GM21825 (cell line): ENCODE results near the gene PALLD.
"Not testable (repeated sequence)": the region's sequence is repeated elsewhere in the genome, so short reads cannot be mapped to it uniquely, and the experiment has no call there.

Experiments
- ATAC-seq: cut with Tn5 transposase; IDR thresholded peaks from one replicate; pipeline ENCODE4 v1.9.1; 2021; ENCODE audit warnings: mild to moderate bottlenecking, moderate library complexity; ENCODE audit not compliant: unreplicated experiment

The PALLD gene

DNA sequence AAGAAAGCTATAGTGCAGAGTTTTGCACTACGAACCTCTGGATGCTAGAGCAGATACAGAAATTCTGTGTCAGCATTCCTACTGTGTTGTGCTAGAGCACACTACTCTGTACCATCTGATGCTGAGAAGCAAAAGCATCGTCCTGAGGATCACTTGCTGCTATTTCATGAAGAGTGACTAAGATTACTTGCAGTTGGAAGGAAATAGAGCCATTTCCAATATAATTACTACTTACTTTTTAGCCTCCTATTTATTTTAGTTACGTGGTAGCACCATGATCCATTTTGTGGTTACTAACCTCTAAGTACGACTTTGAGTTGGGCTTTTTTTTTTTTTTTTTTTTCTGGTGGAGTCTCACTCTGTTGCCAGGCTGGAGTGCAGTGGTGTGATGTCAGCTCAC is 226.7 kb downstream of the PALLD start:
- ATAC-seq, result no peak

DNA sequence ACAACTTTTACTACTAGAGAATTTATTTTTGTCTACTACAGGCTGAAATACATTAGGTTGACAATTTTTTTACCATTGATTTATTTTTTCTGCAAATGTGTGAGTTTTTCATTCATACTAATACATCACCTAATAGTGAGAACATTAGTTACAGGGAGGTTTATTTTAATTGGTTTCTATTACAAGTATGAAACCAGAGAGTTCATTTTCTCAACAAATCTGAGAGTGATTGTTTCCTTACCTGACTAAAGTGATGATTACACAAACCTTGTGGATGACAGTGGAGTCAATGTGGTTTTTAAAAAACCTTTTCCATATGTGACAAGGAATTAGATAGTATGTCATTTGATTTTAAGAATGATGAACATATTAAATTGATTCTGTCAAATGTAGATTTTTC is 227.4 kb downstream of the PALLD start:
- ATAC-seq, result no peak

DNA sequence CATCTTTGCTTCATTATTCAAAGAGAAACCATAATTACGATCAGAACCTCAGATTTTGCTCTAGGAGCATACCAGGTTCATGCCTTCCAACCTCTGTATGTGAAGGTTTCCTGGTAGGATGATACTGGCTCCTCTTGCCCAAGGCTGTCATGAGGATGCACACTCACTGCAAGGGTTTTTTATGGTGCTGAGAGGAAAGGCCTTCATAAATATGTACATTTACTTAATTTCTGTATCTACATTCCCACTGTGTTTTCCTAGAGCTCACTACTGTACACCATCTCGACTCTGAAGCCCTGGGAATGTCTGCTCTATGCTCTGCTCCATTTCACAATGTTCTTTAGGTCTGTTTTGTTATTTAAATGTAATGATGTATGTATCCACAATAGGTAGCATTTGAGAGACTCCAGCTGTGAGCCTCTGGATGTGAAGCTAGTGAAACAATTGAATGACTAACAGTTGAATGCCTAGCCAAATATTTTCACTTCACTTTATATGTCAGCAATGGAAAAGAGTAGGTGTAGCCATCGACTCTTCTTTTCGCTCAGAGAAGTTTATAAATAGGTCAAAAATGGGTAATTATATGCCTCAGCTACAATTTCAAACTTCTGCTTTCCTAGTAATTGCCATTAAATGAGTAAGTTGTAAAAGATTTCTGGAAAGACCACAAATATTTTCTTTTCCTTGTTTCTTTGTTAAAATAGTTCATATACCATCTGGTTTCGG is 228.0 kb downstream of the PALLD start:
- no peak for ATAC-seq

DNA sequence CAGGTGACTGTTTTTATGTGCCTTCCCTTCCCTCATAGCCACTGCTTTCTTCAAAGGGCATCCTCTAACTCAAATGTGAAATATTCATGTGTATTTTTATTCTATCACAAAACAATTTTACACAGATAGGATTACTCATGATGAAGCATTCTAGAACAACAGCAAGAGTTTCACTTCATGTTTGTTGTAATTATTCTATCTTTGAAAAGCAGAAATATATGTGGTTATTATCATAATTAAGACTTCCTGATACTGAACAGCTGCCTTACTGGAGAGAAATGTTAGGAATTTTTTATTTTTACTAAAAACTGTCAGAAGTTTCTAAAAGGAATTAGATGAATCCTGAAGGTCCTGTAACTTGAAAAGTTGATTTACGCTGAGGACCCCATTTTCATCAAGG is 229.1 kb downstream of the PALLD start:
- no peak for ATAC-seq

DNA sequence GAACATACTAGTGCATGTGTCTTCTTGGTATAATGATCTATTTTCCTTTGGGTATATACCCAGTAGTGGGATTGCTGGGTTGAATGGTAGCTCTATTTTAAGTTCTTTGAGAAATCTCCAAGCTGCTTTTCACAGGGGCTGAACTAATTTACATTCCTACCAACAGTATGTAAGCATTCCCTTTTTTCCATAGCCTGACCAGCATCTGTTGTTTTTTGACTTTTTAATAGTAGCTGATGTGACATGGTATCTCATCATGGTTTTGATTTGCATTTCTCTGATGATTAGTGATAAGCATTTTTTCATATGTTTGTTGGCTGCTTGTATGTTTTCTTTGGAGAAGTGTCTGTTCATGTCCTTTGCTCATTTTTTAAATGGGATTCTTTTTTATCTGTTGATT is 230.3 kb downstream of the PALLD start:
- not testable (repeated sequence) for ATAC-seq

DNA sequence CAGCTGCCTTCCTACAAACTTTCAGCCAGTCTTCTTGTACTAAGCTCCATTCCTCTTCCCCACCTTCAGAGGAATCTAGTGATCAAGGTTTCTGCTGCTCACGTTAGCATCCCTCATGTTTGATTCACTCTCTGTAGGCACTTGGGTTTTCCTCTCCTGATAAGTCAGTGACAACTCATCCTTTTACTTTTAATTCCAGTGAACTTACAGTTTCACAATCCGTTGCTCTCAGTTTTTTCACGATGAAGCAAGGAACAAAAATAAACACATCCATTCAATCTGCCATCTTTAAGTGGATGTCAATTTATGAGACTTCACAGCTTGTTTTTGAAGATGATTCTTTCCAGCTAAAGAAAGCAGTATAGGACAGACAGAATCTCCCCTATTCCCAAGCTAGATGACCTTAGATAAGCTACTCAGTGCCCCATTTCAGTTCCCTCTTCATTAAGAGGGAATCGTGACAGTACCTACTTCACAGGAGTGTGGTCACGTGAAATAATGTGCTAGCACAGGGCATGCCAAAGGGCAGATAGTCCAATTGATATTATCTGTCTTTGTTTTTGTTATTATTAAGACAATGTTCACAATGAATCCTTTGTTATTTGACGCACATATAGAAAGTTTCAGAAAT is 234.3 kb downstream of the PALLD start:
- ATAC-seq, result no peak

DNA sequence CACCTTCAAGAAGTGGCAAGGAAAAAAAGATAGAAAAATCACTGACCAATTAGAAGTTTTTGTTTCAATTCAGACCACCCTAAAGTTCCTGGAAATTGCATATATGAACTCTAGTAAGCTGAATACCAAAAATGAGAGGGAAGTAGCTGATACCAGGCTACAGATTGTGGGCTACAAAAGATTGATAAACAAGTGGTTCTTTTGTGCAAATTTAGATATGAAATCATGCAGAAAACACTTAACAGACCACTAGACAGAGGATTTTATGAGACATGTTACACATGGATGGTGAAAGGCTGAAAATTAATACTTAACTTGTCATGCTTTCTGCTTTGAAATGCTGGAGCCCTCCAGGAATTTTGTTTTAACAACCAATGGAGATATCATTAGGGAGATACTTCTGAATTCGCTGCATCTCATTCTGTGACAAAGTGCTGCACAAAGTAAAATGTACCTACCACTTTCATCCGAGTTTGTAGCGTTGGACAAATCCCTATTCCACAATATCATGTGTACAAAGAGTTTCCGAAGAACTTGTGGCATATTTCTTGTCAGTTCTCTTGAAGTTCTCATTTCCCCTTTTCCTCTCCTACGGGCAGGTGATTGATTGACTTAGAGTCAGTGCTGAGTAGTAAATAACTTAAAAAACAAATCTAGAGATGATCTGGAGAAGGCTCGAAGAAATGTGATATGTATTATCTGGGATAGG is 235.0 kb downstream of the PALLD start:
- ATAC-seq, result no peak

DNA sequence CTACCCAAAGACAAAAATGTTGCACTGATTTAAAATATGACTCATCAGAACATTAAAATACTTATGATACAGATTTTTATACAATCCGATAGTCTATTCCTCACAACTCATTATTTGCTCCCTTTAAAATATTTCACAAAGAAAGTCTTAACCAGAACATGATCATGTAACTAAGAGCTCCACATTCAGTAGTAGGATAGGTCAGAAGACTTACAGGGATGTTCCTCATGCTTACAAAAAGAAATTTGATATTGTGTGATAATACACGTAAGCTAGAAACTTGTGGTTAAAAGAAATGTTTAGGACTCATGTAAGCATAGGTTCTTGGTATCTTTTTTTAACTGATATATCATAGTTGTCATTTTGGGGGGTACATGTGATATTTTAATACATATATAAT is 235.9 kb downstream of the PALLD start:
- no peak for ATAC-seq

DNA sequence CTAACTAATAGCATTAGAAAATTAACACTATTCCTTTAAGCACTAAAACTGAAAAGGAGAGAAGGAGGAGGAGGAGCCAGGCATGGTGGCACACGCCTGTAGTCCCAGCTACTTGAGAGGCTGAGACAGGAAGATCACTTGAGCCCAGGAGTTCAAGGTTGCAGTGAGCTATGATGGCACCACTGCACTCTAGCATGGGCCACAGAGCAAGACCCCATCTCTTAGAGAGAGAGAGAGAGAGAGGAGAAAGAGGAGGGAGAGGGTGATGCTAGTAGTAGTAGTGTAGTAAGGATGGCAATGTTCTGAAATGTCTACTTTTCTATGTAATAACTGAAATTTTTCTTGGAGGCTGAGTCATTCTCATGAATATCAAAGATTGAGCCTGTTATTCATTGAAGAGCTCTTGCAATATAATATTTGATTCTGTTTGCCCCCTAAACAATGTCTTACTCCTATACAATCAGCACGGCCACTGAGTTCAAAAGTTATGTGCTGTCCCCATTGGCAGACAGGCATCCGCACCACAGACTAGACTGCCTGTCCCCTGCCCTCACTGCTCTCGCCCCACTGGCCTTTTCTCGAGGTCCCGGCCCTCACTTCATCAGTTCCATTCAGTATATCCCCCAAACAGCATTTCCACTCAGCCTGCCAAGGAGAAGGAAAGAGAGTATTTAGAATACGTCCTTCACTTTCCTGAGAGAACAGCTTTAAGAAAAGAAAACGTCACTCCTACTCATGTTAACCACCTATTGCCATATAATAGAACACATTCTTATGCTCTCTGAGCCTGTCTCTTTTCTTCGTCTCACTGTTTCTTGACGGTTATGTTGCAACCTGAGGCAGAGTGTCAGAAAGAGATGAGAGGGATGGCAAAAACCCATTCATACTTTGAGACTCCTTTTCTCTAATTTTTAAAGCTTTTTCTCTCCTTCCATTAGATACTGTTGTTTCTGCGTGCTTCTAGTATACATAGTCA is 238.1 kb downstream of the PALLD start:
- no peak for ATAC-seq

DNA sequence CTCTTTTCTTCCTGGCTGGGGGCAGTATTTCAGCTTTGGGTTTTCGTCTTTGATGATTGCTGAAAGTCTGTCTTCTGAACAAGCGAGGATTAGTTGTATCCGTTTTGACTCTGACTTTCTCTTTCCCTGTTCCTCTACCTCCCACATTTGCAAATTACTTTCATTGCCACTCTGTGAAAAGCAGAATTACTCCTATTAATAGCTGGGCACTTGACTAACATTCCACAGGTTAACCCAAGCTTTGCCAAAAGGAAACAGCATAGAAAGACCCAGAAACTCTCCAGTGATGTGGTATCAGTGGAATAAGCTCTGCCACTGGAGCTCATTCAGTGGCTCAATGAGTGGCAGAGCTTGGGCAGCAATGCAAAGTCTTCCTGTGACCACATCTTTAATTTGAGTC is 238.9 kb downstream of the PALLD start:
- no peak for ATAC-seq

DNA sequence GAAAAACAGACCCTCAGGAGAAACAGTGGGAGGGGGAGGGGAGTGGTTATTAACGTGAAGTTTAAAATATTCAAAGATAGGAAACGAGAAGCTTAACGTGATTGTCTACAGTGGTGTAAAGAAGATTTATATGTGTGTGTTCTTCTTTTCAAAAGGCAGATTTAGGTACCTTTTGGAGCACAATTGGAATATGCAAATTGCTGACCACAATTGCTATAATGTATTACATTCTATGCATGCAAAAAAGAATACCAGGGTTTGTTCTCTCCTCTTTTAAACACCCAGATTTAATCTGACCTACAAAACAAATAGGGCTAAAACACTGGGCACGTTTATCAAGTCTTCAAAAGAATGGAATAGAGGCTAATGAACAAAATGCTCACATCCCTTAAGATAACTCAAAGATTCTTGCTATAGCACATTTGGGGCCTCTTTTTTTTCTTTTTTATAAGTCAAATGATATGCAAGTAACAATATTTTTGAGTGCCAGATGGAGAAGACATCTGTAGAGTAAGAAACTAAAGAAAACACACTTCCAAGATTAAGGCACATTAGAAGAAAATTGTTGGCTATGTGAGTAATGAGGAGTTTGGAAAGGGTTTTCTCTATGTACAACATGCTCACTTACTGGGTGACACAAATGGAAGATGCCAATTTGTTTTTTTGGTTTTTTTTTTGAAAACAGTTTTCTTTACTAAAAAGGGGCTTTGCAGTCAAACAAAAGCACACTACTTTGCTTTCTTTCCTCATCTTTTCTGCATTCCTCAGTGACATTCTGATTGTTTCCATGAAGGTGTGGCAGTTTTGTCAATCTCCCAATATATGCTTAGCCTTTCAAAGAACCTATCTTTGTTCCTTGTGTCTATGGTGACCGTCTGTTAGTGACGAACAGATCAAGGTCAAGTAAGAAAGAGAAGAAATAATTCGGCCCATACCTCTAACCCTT is 240.3 kb downstream of the PALLD start:
- ATAC-seq, result no peak

DNA sequence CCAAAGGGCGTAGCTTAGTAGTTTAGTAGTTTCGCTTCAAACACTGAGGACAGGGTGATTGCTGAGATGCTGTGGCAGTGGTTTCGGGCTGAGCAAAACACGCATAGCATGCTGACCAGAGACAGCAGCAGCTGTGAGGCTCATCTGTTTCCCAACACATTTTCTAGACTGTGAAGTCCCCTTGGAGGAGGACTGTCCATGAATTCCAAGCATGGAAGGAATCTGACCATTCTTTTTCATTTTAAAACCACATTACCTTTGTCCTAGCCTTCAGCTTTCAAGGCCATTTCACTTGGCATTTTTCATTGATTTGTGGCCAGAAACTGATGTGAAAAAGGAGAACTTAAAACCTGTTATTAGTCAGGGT is 240.9 kb downstream of the PALLD start:
- no peak for ATAC-seq

DNA sequence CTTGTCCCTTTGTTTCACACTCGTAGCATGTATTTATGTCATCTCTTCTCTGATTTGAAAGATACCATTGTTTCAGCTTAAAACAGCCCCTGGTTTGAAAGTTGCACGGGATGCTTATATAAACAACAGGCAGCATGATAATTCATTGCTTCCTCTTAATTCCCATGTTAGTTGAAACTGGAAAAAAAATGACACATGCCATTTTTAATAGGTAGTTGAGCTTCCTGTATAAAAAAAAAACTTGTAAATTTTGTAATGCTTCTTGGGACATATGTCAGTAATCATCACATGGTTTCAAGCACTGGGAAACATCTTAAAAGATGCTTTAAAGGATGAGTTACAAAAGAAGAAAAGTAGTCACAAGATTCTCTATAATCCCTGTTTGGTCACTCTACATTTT is 243.0 kb downstream of the PALLD start:
- ATAC-seq, result no peak

DNA sequence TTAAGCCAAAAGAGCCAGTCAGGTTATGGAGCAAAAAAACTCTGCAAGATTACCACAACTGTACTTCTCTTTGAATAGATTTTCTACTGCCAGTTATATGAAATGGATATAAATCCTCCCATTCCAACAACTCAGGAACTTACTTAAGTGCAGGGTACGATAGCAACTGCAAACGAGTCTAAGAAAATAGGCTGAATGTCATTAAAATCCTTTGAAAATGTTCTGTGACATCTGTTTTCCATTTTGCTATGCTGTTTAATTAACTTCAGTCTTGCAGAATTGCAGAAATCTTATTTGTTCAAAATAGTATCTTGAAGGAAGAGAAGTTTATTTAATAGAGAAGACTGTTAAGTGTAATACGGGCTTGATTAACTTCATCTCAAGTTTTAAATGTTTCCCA is 243.8 kb downstream of the PALLD start:
- no peak for ATAC-seq

DNA sequence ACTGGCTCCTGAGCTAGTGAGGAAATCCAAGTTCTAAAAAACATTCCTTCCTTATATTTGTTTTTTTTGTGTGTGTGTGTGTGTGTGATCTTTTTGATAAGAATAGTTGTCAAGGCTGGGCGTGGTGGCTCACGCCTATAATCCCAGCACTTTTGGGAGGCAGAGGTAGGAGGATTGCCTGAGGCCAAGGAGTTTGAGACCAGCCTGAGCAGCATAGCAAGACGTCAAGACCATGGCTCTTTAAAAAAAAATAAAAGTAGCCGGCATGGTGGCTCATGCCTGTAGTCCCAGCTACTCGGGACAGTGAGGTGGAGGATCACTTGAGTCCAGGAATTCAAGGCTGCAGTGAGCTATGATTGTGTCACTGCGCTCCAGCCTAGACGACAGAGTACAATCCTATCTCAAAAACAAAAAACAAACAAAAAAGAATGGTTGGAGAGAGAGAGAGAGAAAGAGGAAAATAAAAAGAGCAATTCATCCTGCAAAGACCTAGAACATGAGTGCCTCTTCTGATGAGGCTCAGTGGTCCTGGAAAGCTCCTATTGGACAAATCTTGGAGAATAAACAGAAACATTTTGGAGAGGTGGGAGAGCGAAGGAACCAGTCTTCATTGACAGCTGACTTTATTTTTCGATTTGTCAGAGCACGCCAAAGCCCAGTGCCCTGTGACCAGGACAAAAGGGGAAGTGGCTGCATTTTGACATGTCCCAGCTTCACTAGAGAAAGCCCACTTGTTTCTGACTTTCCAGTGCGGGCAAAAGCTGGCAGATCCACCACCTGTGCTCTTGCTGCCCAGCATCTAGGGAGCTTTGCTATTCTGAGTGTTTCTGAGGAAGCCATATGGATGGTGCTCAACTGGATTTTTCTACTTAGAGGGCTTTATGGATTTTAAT is 244.7 kb downstream of the PALLD start:
- no peak for ATAC-seq

DNA sequence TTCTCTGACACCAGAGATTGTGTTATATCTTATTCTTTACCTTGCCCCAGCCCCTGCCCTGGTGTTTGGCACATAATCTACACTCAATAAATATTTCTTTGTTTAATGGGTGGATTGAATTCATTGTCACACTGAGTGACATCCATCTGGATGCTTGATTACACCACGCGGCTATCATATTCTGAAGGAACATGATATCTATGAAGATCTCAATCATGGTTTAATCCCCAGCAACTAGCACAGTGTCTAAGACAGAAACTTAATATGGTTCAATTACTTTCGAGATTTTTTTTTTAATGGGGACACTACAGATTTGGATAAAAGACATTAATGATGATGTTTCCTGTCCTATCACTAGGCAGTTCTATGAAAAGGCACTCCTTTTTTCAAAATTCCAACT is 246.3 kb downstream of the PALLD start:
- no peak for ATAC-seq

DNA sequence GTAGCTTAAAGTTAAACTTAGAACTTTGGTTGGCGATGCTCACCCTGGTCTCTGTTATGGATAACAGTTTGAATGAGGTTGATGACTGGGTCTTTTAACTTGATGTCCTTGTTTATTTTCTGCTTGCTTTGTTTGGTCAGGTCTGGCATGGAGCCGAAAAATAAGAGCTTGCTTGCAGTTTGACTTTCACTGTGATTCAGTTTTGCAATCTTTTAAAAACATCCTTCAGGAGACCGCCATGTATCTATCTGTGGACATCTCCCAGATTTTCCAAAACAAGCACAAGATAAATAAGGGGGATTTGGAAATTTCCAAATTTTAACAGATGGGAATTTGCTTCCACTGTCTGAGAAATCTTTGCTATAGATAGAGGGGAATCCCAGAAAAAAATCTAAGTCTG is 246.7 kb downstream of the PALLD start:
- no peak for ATAC-seq

DNA sequence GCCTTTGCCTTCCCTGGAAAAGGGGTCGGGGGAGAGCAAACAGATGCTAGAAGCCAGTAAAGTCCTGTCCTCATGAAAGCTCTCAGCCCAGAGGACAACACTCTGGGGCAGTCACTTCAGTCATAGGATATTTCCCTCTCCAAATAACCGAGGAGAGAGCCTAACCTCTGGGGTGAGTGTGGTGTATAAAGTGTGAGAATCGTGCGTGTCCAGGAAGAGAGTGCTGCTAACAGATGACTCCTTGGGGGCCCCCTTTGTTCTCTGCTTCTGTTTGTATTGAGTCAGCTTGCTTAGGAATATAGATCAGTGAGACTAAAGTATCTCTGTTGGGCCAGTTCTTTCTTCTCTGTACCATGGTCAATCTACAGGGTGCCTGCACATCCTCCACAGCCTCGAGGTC is 247.2 kb downstream of the PALLD start:
- ATAC-seq, result no peak

DNA sequence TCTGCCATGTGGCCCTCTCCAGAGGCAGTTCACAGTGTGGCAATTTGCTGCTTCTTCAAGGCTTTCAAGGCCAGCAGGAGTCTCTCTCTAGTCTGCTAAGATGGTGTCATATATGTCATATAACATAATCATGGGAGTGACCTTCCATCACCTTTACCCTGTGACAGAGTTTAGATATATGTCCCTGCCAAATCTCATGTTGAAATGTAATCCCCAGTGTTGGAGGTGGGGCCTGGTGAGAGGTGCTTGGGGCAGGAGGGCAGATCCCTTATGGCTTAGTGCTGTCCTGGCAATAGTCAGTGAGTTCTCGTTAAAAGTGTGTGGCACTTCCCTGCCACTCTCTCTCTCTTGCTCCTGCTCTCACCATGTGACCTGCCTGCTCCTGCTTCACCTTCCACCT is 252.0 kb downstream of the PALLD start:
- ATAC-seq, result no peak
